ENCODE results near the gene SAMHD1.
"Not testable (repeated sequence)": the region's sequence is repeated elsewhere in the genome, so short reads cannot be mapped to it uniquely, and the experiment has no call there.

SAMHD1 gene

DNA sequence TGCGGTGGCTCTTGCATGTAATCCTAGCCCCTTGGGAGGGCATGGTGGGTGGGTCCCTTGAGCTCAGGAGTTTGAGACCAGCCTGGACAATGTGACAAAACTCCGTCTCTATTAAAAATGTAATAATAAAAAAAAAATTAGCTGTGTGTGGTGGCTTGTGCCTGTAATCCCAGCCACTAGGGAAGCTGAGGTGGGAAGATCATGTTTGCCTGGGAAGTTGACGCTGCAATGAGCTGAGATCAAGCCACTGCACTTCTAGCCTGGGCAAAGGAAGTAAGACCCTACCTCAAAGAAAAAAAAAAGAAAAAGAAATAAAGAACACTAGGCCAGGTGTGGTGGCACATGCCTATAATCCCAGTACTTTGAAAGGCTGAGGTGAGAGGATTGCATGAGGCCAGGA lies 4.5 kb upstream of the SAMHD1 start:
- DNase-seq (ENCODE audit: low read depth), result no peak

- no peak for DNase-seq (ENCODE audit: low read depth)
Measured at GRCh38 chr20:36951979-36952738, 651 bp upstream of the SAMHD1 start.

- no peak for DNase-seq (ENCODE audit: low read depth)
Measured at GRCh38 chr20:36950414-36951197, 902 bp downstream of the SAMHD1 start.

DNA sequence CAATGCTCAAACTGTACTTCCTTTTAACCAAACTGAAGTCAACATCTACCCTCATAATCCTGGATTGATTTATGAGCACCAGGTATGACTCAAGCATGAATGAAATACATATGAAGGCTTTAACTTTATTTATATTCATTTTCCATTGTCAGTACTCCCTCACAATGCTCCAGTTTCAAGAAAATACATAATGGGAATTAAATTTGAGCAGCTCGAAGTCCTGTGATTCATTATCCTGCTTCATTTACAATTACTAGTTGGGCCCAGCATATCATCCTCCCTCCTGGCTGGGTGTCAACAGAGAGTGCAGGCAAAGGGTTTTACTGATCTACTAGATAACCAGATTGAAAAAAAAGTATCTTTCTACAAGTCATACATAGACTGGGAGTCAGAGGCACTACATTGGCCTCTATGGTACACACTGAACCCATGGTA lies 10.1 kb downstream of the SAMHD1 start:
- DNase-seq (ENCODE audit: low read depth), result no peak

DNA sequence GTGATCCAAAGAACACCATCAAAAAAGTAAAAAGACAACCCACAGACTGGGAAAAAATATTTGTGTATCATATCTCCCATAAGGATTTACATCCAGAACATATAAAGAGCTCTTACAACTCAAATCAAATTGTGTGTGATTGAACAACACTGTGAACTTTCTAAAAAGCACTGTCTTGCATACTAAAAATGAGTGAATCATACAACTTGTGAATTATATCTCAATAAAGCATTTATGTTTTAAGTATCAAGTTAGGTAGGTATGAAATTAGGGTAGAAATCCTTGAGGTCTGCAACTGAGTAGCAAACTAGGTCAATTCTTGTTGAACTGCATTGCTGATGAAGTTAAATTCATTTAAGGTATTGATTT lies 14.1 kb downstream of the SAMHD1 start:
- DNase-seq (ENCODE audit: low read depth), result no peak

- not testable (repeated sequence) for DNase-seq (ENCODE audit: low read depth)
Measured at GRCh38 chr20:36936761-36937401, 14.6 kb downstream of the SAMHD1 start.

DNA sequence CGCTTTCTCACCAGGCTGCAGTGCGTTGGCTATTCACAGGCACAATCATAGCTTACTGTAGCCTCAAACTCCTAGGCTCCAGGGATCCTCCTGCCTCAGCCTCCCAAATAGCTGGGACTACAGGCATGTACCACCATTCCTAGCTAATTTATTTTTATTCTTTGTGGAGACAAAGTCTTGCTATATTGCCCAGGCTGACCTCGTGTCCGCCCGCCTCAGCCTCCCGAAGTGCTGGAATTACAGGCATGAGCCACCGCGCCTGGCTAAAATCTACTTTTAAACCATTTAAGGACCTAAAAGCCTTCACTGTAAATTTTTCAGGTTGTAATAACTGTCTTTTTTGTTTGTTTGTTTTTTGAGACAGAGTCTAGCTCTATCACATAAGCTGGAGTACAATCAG lies 15.2 kb downstream of the SAMHD1 start:
- DNase-seq (ENCODE audit: low read depth), result no peak

- not testable (repeated sequence) for DNase-seq (ENCODE audit: low read depth)
Measured at GRCh38 chr20:36933571-36933970, 17.9 kb downstream of the SAMHD1 start.

DNA sequence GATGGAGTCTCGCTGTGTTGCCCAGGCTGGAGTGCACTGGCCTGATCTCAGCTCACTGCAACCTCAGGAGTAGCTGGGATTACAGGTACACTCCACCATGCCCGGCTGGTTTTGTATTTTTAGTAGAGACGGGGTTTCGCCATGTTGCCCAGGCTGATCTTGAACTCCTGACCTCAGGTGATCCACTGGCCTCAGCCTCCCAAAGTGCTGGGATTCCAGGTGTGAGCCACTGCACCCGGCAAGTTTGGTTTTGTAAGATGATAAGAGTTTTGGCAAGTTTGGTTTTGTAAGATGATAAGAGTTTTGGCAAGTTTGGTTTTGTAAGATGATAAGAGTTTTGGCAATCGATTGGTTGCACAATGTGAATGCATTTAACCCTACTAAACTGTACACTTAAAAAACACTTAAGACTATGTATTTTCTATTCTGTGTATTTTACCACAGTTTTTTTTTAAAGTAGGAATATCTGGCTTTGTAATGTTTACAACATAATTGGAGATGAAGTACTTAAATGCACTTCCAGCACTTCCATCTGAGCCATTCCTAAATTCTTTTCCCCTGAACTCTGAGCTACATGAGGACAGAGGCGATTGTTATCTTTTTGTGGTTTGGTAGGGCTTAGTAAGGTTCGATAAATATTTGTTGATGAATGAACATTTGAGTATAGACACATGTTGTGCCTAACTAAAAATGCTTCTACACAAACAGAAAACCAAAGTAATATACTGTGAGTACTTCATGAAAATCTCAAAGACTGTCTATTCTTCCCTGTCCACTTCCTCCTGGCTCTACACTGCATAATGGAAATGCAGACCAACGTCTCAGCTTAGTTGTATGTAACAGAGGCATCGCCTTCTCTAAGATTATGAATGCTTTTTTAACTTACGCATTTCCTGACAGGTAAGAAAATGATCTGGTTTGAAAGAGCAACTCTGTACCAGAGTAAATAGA lies 18.8 kb downstream of the SAMHD1 start:
- DNase-seq (ENCODE audit: low read depth), result no peak

- not testable (repeated sequence) for DNase-seq (ENCODE audit: low read depth)
Measured at GRCh38 chr20:36932067-36932466, 19.4 kb downstream of the SAMHD1 start.

DNA sequence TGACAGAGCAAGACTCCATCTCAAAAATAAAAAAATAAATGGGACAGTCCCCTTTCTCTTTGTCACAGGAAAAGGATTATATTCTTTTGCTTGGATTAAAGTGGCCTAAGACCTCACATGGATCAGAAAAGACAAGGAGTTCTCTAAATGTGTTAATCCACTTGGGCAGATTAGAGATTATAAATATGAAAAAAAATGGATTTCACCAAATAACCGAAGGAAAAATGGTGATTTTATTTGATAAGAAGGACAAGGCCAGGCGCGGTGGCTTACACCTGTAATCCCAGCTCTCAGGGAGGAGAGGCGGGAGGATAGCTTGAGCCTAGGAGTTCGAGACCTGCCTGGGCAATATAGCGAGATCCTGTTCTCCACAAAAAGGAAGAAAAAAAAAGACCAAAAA lies 21.8 kb downstream of the SAMHD1 start:
- DNase-seq (ENCODE audit: low read depth), result no peak

DNA sequence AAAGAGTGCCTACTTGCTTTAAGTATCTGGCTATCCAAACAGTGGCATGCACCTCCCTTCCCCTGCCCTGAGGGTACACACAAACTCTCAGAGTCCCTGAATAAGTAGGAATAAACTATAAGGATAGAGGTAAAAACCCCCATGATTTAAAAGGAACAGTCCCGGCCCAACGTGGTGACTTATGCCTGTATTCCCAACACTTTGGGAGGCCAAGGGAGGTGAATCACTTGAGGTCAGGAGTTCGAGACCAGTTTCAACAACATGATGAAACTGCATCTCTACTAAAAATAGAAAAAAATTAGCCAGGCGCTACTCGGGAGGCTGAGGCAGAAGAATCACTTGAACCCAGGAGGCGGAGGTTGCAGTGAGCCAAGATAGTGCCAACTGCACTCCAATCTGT lies 22.2 kb downstream of the SAMHD1 start:
- DNase-seq (ENCODE audit: low read depth), result no peak

DNA sequence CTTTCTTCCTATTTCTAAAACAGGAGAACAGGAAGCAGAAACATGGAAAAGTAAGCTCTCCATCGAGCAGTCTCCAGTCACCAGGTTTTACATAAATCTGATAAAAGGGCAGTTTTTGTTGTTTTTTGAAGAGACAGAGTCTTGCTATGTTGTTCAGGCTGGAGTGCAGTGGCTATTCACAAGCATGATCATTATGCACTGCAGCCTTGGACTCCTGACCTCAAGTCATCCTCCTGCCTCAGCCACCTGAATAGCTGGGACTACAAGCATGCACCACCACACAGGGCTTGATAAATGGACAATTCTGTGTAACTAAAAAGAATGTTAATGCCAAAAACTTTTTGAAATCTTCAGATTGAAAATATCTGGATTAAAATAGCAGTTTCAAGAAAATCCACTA lies 23.8 kb downstream of the SAMHD1 start:
- no peak for DNase-seq (ENCODE audit: low read depth)

DNA sequence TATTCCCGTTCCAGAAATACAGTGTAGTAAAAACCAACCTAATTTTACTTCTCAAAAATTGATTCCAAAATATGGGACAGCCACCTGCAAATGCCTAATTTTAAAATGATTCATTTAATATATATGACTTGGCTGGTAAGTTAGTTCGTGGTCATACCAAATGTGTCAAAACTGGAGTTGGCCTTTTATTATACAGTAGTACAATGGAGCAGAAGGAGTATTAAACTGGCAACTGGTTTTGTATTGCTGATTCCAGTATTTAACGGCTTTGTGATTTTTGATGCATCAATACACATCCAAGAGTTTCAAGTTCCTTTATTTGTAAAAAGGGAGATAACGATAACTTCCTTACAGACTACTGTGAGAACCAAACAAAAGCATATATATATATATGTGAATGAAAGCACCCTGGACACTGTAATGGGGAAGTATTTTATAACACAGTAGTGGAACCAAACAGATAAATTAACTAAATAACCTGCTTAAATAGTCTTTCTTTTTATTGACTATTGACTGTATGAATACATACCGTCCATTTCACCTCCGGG lies 24.8 kb downstream of the SAMHD1 start:
- DNase-seq (ENCODE audit: low read depth), result no peak

DNA sequence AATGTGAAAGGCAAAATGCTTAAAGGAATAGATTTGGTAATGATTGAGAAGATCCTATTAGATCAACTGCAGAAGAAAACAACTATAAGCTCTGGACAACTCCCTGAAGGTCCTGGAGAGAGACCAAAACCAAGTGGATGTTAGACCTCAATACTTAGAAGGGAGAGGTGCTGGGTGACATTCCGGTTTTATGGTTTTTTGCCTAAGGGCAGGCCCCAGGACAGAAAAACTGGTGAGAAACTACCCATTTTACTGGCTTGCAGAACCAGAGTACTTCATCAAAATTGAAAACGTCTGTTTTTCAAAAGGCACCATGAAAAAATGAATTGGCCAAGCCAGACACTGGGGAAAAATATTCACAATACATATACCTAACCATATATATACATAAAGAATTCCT lies 26.3 kb downstream of the SAMHD1 start:
- DNase-seq (ENCODE audit: low read depth), result no peak

DNA sequence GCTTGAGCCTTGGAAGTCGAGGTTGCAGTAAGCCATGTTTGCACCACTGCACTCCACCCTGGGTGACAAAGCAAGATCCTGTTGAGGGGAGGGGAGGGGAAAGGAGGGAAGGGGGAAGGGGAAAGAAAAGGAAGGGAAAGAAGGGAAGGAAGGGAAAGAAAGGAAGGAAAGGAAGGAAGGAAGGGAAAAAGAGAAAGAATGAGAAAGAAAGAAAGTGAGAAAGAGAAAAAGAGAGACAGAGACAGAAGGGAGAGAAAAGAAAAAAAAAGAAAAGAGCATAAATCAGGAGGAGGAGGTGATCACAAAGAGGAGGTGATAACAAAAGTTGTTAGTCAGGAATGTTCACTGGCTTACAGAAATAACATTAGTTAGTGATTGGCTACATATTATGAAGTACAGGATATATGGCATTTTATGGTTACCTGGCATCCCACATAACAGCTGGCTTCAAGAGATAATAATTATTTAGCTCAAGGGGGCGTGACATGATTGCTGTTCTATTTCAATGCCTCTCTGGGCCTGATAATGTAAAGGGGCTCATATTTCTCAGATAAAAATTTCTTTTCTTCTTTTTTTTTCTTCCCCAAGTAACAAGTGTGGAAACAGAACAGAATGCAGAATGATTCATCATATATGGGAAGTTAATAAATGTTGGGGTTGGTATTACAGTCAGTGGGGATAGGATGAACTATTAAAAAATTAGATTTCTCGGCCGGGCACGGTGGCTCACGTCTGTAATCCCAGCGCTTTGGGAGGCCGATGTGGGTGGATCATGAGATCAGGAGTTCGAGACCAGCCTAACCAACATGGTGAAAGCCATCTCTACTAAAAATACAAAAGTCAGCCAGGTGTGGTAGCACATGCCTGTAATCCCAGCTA lies 27.1 kb downstream of the SAMHD1 start:
- DNase-seq (ENCODE audit: low read depth), result no peak

DNA sequence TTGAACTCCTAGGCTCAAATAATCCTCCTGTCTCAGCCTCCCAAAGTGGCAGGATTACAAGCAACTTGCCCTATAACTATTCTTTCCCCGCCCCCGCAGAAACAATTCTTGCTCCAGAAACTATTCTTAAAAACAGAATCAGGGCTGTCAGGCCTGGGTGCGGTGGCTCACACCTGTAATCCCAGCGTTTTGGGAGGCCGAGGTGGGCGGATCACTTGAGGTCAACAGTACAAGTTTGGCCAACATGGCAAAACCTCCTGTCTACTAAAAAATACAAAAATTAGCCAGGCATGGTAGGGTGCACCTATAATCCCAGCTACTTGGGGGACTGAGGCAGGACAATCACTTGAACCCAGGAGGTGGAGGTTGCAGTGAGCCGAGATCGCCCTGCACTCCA lies 31.2 kb downstream of the SAMHD1 start:
- DNase-seq (ENCODE audit: low read depth), result no peak

DNA sequence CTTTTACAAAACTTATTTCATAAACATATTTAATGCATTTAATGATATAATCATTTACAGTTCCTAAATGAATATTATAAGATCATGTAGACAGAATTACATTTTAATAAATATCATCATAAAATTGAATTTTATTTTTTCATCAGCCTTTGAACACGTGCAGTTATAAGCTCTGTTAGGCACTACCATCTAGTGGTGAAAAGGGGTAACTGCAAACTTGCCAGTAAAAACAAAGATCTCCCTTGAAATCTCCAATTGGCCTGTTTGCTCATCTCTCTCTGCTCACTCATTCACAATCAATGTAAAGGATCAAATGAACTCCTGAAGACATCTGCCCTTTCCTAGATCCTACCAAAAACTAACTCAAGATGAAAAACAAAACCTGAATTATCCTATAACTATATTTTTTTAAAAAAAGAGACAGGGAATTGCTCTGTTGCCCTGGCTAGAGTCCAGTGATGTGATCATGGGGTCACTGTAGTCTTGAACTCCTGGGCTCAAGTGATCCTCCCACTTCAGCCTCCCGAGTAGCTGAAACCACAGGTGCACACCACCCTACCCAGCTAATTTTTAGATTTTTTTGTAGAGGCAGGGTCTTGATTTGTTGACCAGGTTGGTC lies 31.7 kb downstream of the SAMHD1 start:
- no peak for DNase-seq (ENCODE audit: low read depth)

DNA sequence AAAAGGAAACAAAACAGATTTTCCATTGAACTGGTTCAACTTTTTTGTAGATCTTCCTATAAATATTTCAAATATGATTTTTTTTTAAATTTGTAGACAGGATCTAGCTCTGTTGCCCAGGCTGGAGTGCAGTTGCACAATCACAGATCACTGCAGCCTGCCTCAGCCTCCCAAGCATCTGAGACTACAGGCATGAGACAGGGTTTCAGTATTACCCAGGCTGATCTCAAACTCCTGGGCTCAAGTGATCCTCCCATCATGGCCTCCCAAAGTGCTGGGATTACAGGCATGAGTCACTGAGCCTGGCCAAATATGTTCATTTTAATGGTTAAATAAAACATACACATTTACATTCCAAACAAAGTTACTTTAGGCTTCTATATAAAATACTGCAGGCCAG lies 33.6 kb downstream of the SAMHD1 start:
- DNase-seq (ENCODE audit: low read depth), result no peak

GRCh38 chr20:36917240-36917639 lies 34.3 kb downstream of the SAMHD1 start:
- DNase-seq (ENCODE audit: low read depth), result no peak
